K562 (cell line): ENCODE results near the gene TUBGCP5. TPM values are rescaled to one million over a fixed set of nuclear protein-coding genes. Genes with fewer than 3 reads are reported as not detected.

ENCODE experiments used
- ATAC-seq: fragments of 200-7000 bp; cut with Tn5 transposase; 3 replicates; pipeline ENCODE4 v1.9.1; 2020; ENCODE audit warnings: moderate library complexity
- BruUV-seq: library from RNA; stranded (reverse); fragments of 400-500 nt; replicated peaks from 2 replicates; lab custom pipeline; 2021; lab: Mats Ljungman, UMichigan
- CTCF ChIA-PET: fragments of 300-600 bp; formaldehyde crosslinking; extraction: SDS; loops from one replicate; lab custom pipeline; 2021; ENCODE audit warnings: low intra/inter-chr PET ratio; lab: Yijun Ruan, JAX
- POLR2A ChIA-PET: fragments of 300-600, 350-650 bp; sonication (Branson Sonifier 250); formaldehyde crosslinking; extraction: SDS; loops from one replicate; lab custom pipeline; 2021; ENCODE audit warnings: antibody characterized with exemption, inconsistent platforms; lab: Yijun Ruan, JAX
- DNase-seq, 4 experiments: peaks; one replicate each; pipeline versions ENCODE4 v3.0.0 to v3.0.0-alpha.2; 2011 to 2018; ENCODE audit warnings: low spot score in 3 of 4, mixed read lengths in 3 of 4; ENCODE audit errors: extremely low read depth in 1 of 4
- FAIRE-seq: peaks from 2 replicates; lab custom pipeline; 2011; peaks lifted over from hg19 to GRCh38; lab: Jason Lieb, UNC
- H2AFZ ChIP-seq: 2 replicates; pipeline ENCODE4 v1.6.0; 2011; ENCODE audit warnings: low read depth, low read length, control low read depth, inconsistent platforms
- H3K27ac ChIP-seq: fragments of 200-600 bp; 3 replicates; pipeline ENCODE4 v1.8.0; 2011; ENCODE audit warnings: low read depth, mild to moderate bottlenecking, control low read depth, inconsistent platforms, low read length, moderate library complexity, mixed read lengths; ENCODE audit errors: extremely low read depth
- H3K27me3 ChIP-seq, 2 experiments: fragments of 300-600 bp in 1 of 2; 2 replicates in 1 of 2; 3 replicates in 1 of 2; pipeline versions ENCODE4 v1.6.0 to v1.8.0; 2011; ENCODE audit warnings: inconsistent platforms in 2 of 2, low read length in 2 of 2, mild to moderate bottlenecking in 1 of 2, mixed read lengths in 1 of 2, moderate library complexity in 1 of 2; ENCODE audit not compliant: control insufficient read depth in 2 of 2, insufficient read depth in 2 of 2
- H3K36me3 ChIP-seq: fragments of 300-600 bp; 3 replicates; pipeline ENCODE4 v1.8.0; 2011; ENCODE audit warnings: mild to moderate bottlenecking, low read length, inconsistent platforms; ENCODE audit not compliant: control insufficient read depth, insufficient read depth
- H3K4me1 ChIP-seq, 2 experiments: fragments of 200-600 bp in 1 of 2; replicated peaks in 1 of 2; 2 replicates in 1 of 2; 3 replicates in 1 of 2; pipeline versions ENCODE4 v1.5.1 to v1.8.0; 2011; ENCODE audit warnings: inconsistent platforms in 2 of 2, low read length in 2 of 2, mild to moderate bottlenecking in 1 of 2, mixed read lengths in 1 of 2, moderate library complexity in 1 of 2; ENCODE audit not compliant: control insufficient read depth in 2 of 2, insufficient read depth in 2 of 2
- H3K4me2 ChIP-seq: 2 replicates; pipeline ENCODE4 v1.6.1; 2011; ENCODE audit warnings: low read length, control low read depth, inconsistent platforms, mixed read lengths; ENCODE audit not compliant: insufficient read depth
- H3K4me3 ChIP-seq: fragments of 200-600 bp; sonication (generic), shearing (Covaris generic); 2 replicates; pipeline ENCODE4 v1.5.1; 2016; ENCODE audit warnings: control low read depth, inconsistent platforms
- H3K79me2 ChIP-seq: fragments of 200-600 bp; 3 replicates; pipeline ENCODE4 v1.8.0; 2011; ENCODE audit warnings: low read length, inconsistent platforms; ENCODE audit not compliant: control insufficient read depth, insufficient read depth
- H3K9ac ChIP-seq, 2 experiments: 2 replicates each; pipeline versions ENCODE4 v1.6.0 to v1.6.1; 2011; ENCODE audit warnings: low read depth in 2 of 2, low read length in 2 of 2, control low read depth in 1 of 2, inconsistent platforms in 1 of 2, mild to moderate bottlenecking in 1 of 2, mixed read lengths in 1 of 2; ENCODE audit not compliant: insufficient read depth in 1 of 2
- H3K9me1 ChIP-seq: one replicate; pipeline ENCODE4 v1.6.0; 2011; ENCODE audit warnings: inconsistent platforms, mild to moderate bottlenecking, low read length, moderate library complexity; ENCODE audit not compliant: control insufficient read depth, insufficient read depth
- H3K9me3 ChIP-seq: replicated peaks from 2 replicates; pipeline ENCODE4 v1.5.1; 2011; ENCODE audit warnings: low read depth, low read length, inconsistent platforms; ENCODE audit not compliant: control insufficient read depth, insufficient read depth
- H4K20me1 ChIP-seq: replicated peaks from 2 replicates; pipeline ENCODE4 v1.6.1; 2011; ENCODE audit warnings: low read length, inconsistent platforms, mixed read lengths; ENCODE audit not compliant: control insufficient read depth, insufficient read depth
- CHD4 ChIP-seq: fragments of 200-600 bp; sonication (generic); IDR thresholded peaks from 3 replicates; pipeline ENCODE4 v1.6.1; 2012; ENCODE audit warnings: low read depth, mild to moderate bottlenecking, mixed read lengths, low read length, inconsistent platforms; ENCODE audit not compliant: insufficient read depth, insufficient replicate concordance, poor library complexity, severe bottlenecking
- HDAC3 ChIP-seq: fragments of 450-650 bp; IDR thresholded peaks from 2 replicates; pipeline ENCODE4 v1.6.1; 2018; ENCODE audit warnings: borderline replicate concordance, mild to moderate bottlenecking, moderate library complexity; ENCODE audit not compliant: partially characterized antibody
- HINFP ChIP-seq: fragments of 450-650 bp; conservative IDR thresholded peaks from 2 replicates; pipeline ENCODE4 v1.6.1; 2016; ENCODE audit warnings: missing genetic modification characterization, low read depth, mild to moderate bottlenecking, control low read depth, missing compliant biosample characterization
- LCOR ChIP-seq: sonication (generic); formaldehyde crosslinking; IDR thresholded peaks from 2 replicates; pipeline ENCODE4 v1.8.0; 2022; ENCODE audit warnings: mild to moderate bottlenecking, missing genetic modification reagents
- RBBP5 ChIP-seq: fragments of 200-600 bp; sonication (generic); IDR thresholded peaks from 2 replicates; pipeline ENCODE4 v1.6.1; 2012; ENCODE audit warnings: borderline replicate concordance, mild to moderate bottlenecking, low read length, control low read depth, inconsistent platforms; ENCODE audit not compliant: insufficient read depth, poor library complexity, severe bottlenecking
- ZNF121 ChIP-seq: sonication (generic); formaldehyde crosslinking; conservative IDR thresholded peaks from 2 replicates; pipeline ENCODE4 v1.8.0; 2022; ENCODE audit warnings: missing genetic modification reagents
- ZNF75A ChIP-seq: fragments of 450-650 bp; formaldehyde crosslinking; IDR thresholded peaks from 2 replicates; pipeline ENCODE4 v1.4.0; 2020; ENCODE audit warnings: mild to moderate bottlenecking
- in situ Hi-C: fragments of 300-500 bp; cut with MboI; formaldehyde crosslinking; loops from 4 replicates; pipeline ENCODE4 v1.15.0; 2018; ENCODE audit warnings: inconsistent platforms, mixed read lengths
- intact Hi-C: fragments of 100-400 bp; cut with micrococcal nuclease; formaldehyde crosslinking; loops from 2 replicates; pipeline ENCODE4 v1.14.2; 2022
- polyA plus RNA-seq, 8 experiments: library from polyadenylated mRNA; depleted of rRNA in 4 of 8; stranded (reverse) in 5 of 8; unstranded in 3 of 8; fragments of >200 nt; fragmentation: Nextera tagmentation in 2 of 8; fragmentation: Illumina TruSeq in 1 of 8; extraction: Ambion mirVana in 2 of 8; extraction: Trizol in 1 of 8; gene quantifications; 2 replicates each; pipeline versions ENCODE4 v1.2.1 to v1.2.3, GENCODE V29; 2011 to 2014; ENCODE audit warnings: inconsistent platforms in 1 of 8, missing spikeins in 1 of 8
- total RNA-seq, 7 experiments: library from RNA; depleted of rRNA in 6 of 7; stranded (reverse); fragments of >200 nt in 6 of 7; fragmentation: Illumina TruSeq in 2 of 7; extraction: Trizol in 2 of 7; gene quantifications; 2 replicates each; pipeline versions ENCODE4 v1.2.1 to v1.2.3, GENCODE V29; 2011 to 2021; ENCODE audit warnings: low replicate concordance in 1 of 7

Gene TUBGCP5
- total and polyA plus RNA-seq, 9 of the 15 experiments (the other 6 are each of a cell fraction or from before 2014, with no cell fraction given) = 5.8 to 33.9 (median 23.2) TPM

GRCh38 chr15:23057707-23058106, 18.3 kb upstream of the TUBGCP5 start:
- no peak for ATAC-seq
- Histone ChIP-seq H3K4me3 (no peak overlapping the region), H3K27me3 (peaks cover 0 to 5% of the 10 kb centered on the region in 2 experiments; a peak in 1 of 5 replicates), H3K79me2 (no peaks in the 10 kb centered on the region), H3K9me1 (no peaks in the 10 kb centered on the region), H3K27ac (no peak overlapping the region), H3K9ac (no peak overlapping the region), H3K4me1 (peaks cover 0 to 3% of the 10 kb centered on the region in 2 experiments; a peak in 2 of 5 replicates), H3K9me3 (no peaks in the 10 kb centered on the region), H3K36me3 (no peaks in the 10 kb centered on the region), H2AFZ (no peak overlapping the region), H3K4me2 (no peak overlapping the region), H4K20me1 (no peaks in the 10 kb centered on the region)
- FAIRE-seq = no peak
- intact Hi-C loops (no loop called here), in situ Hi-C loops (no loop called here)
- BruUV-seq = no TSS peak
- POLR2A ChIA-PET = no interaction called here
- DNase-seq = no peak
- CTCF ChIA-PET = no interaction called here
- TF ChIP-seq ZNF75A (CRISPR knock-in tag) (no peak), CHD4 (no peak), RBBP5 (no peak), LCOR (CRISPR knock-in tag) (no peak), HDAC3 (no peak), HINFP (tag) (no peak), ZNF121 (CRISPR knock-in tag) (no peak)
